GM19043 (cell line): ENCODE data around the gene ACTL10.
A peak's percentile ranks its signal among the peaks of the same experiment; 100 is the strongest.

Experiments
- ATAC-seq: cut with Tn5 transposase; IDR thresholded peaks from one replicate; pipeline ENCODE4 v1.9.1; 2021; ENCODE audit warnings: low read depth; ENCODE audit not compliant: unreplicated experiment

ACTL10 gene

DNA sequence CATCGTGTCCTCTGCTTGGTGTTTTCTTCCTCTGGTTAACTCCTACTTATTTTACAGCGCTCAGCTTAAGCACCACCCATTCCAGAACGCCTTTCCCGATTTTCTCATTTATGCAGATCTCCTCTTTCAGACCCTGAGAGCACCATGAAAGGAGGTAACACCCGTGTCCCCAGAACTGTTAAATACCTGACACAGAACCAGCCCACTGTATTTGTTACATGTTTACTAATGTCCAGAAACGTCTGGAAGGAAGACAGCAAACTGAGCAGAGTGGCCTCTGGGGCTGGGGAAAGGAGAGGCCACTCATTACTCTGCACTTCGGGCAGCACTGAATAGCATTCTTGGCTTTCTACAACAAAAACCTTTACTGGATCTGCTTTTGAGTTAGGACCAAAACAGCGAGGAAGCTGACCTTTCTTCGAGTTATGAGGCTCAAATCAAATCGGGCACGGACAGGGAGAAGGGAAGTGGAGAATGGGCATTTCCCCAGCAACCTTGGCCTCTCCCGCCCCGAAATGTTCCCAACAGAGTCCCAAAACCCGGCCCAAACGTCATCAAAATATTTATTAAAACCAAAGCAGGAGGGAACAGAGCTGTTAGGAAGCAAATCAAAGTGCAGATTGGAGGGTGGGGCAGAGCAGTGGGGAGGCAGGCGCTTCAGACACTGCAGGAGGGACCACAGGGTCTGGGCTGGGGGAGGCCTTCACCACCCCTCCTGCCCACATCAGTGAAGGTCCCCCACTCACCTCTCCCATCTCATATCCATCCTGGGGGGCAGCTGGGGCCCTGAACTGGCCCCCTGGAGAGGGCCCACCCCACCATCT, 8.6 kb downstream of the ACTL10 start:
- ATAC-seq, result no peak

DNA sequence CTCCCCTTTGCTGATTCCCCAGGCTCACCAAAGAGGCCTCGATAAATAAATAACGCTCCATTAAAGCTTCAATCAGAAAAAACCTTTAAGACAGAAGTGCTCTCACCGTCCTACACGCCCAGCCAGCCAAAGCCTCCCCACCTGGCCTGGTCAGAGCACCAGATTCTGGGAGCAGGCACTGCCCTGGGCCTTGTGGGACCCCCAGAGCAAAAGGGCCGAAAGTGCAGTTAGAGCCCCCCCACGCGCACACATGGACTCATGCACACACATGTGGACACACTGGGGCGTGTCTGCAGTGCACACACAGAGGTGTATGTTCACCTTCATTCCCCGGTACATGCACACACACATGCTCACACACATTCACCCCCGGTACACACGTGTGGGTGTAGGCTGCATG, 9.4 kb downstream of the ACTL10 start:
- ATAC-seq, result no peak

DNA sequence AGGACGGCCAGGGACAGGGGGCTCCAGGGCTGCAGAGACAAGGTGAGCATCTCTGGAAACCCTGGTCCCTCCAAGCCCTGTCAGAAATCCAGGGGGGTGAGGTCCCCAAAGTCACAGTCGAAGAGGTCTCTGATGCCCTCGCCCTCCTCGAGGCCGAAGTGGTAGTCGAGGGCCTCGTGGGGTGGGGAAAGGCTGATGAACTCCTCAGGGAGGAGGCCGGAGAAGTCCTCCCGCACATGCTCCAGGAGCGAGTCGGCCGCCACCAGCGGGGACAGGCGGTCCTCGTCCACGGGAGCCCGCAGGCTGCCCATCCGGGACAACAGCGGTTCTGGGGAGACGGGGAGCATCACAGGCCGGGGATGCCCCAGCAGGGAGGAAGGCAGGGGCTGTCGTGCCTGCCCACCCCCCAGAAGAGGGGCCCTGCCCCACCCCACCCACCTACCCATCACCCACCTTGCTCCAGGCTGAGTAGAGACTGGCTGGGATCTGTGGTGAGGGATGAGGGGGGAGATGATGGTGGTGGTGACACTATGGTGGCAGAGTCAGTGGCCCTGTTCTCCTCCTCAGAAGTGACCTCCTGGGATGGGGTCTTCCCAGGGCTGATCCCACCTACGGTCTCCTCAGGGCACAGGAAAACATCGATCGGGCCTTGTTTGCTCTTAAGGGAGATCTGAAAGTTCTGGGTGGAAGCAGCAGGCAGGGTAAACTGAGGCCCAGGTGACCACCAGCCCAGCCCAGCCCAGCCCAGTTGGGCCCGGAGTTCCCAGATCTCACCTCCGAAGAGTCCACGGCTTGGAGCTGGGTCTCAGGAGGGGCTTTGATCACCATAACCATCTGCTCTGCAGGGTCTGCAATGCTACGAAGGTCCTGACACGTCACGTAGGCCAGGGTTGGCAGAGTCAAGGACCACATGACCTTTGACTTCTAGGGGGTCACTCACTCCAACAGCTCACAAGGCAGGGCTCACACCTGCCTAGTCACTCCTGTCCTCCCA, 10.2 kb downstream of the ACTL10 start:
- ATAC-seq, result no peak

- ATAC-seq, result no peak
These were observed 11.4 kb downstream of the ACTL10 start for GRCh38 chr20:33677991-33678702.

GRCh38 chr20:33679758-33680485, 13.2 kb downstream of the ACTL10 start:
- ATAC-seq, result peak; percentile 69

DNA sequence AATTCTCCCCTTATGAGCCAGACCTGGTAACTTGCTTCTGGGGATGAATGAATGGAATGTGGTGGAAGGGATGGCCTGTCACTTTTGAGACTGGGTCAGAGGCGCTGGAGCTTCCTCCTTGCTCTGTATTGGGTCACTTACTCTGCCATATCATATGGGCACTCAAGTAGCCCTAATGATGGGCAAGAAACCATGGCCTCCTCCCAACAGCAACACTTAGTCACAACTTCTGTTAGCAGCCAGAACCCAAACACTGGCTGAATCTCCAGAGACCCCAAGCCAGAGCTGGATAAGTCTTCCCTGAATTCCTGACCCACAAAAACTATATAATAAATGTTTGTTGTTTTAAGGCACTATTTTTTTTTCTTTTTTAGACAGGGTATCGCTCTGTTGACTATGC, 13.9 kb downstream of the ACTL10 start:
- no peak for ATAC-seq

DNA sequence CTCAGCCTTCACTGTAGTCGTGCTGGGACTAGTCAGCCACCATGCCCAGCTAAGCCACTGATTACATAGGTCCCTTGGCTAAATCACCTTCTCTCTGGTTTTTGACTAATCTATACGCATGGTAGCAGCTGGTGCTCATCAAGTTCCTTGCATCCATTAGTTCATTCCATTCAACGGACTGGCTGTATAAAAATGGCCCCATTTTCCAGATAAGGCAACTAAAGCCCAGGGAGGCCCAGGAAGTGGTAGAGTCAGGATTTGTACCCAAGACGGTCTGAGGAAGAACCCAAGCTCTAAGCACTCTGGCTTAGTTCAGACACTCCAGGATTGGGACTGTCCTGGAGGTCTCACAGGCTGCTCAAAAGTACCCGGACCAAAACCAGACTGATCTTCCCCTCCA, 14.5 kb downstream of the ACTL10 start:
- ATAC-seq, result no peak

- no peak for ATAC-seq
These were observed 15.1 kb downstream of the ACTL10 start for GRCh38 chr20:33681728-33682353.

GRCh38 chr20:33684533-33685327, 18.0 kb downstream of the ACTL10 start:
- ATAC-seq, result no peak

DNA sequence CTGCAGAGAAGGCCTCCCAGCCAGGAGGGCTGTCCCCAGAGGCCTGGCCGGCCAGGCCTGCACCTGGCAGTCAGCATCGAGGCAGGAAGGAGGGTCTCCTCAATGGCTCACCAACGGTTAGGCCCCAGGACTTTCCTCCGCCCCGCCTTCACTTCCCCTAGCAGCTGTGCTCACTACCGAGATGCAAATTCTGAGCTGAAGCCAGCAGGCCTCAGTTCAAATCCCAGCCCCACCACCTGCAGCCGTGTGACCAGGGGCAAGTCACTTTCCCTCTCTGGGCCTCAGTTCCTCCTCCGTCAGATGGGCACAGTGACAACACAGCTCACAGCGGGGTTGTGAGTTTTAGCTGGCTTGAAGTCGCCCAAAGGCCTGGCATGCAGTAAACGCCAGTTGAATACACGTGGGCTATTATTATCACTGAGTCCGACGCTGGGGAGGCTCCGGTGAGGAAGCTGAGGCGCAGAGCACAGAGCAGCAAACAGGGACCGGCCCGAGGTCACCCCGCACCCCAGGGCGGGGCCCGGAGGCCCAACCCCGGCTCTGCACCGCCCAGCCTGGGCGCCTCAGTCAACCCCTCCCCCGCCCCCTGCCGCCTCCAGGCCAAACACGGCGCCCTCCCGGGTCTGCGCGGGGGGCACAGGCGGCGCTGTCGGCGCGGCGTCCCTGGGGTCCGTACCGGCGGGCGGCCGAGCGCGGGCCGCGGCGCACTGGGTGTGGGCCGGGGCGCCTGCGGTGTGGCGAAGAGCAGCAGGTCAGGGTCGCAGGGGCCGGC, 18.8 kb downstream of the ACTL10 start:
- ATAC-seq, result peak; percentile 43

GRCh38 chr20:33686100-33686983, 19.6 kb downstream of the ACTL10 start, which contains the start of gene E2F1:
TSS of gene E2F1 (minus strand) at chr20:33686385. CDS start at chr20:33686264, 121 bp downstream.
- ATAC-seq, result peak; percentile 67

DNA sequence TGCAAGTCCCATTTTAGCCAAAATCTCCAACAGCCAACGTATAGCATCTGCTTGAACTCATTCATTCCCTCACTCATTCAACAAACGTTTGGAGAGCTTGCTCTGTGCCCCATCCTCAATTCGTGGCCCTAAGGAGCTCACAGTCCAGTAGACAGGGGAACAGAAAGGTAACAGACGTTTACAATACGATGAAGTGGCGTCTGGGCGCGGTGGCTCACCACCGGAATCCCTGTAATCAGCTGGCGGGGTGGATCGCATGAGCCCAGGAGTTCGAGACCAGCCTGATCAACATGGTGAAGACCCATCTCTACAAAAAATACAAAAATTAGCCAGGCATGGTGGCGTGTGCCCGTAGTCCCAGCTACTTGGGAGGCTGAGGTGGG, 20.2 kb downstream of the ACTL10 start:
- ATAC-seq, result no peak

DNA sequence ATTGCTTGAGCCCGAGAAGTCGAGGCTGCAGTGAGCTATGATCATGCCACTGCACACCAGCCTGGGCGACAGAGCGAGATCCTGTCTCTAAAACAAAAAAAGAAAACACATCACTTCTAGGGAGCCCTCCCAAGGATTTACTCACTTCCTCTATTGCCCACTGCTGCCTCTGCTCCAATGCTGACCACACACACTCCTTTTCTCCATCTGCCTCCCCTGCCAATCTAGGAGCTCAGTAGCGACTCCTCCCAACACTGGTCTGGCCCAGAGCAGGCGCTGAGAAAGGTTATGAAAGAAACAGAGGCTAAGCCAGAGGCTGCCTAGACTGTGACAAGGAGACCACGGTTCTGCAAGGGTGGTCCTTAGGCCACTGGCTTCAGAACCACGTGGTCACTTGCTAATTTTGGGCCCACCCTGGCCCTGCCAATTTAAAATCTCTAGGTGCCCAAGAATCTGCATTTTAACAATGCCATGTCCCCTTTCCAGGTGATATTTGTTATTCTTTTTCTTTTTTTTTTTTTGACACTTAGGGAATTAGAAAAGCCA, 20.7 kb downstream of the ACTL10 start:
- ATAC-seq, result no peak

GRCh38 chr20:33687993-33688937, 21.5 kb downstream of the ACTL10 start:
- no peak for ATAC-seq

DNA sequence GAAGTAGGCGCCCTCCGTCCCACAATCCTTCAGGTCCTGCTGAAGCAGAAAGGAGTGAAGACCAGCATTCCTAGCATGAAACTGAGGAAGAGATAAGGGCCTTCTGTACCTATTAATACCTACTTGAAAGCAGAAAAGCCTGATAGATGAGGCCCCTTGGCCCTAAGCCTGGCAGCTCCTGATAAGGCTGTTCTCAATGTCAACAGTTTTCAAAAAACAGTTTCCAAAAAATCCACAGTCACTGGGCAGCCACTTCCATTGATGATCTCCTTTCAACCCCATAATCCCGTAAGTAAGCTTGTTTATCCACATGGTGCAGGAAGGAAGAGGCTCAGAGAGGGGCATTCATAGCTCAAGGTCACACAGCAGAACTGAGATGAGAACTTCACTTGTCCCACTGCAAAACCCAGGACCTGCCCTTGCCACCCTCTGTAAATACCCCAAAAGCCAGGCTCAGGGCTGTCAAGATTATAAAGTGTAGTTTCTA, 22.2 kb downstream of the ACTL10 start:
- no peak for ATAC-seq

DNA sequence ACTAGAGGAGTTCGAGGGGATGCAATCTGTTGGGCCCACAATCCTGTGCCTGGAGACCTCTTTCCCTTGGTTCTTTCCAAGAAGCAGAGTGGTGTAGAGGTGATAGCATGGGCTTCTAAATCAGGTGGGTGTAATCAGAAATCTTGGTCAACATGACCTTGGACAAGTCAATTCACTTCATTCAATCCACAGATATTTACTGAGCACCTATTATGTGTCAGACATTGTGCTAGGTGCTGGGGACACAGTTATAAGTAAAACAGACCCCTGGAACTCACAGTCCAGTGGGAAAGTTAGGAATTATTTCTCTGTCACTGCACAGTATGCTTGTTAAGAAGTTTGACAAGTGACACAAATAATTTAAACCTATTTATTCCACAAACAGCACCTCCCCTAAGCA, 22.8 kb downstream of the ACTL10 start:
- no peak for ATAC-seq
